Measurements from ENCODE around the gene FAM13A.

DNA sequence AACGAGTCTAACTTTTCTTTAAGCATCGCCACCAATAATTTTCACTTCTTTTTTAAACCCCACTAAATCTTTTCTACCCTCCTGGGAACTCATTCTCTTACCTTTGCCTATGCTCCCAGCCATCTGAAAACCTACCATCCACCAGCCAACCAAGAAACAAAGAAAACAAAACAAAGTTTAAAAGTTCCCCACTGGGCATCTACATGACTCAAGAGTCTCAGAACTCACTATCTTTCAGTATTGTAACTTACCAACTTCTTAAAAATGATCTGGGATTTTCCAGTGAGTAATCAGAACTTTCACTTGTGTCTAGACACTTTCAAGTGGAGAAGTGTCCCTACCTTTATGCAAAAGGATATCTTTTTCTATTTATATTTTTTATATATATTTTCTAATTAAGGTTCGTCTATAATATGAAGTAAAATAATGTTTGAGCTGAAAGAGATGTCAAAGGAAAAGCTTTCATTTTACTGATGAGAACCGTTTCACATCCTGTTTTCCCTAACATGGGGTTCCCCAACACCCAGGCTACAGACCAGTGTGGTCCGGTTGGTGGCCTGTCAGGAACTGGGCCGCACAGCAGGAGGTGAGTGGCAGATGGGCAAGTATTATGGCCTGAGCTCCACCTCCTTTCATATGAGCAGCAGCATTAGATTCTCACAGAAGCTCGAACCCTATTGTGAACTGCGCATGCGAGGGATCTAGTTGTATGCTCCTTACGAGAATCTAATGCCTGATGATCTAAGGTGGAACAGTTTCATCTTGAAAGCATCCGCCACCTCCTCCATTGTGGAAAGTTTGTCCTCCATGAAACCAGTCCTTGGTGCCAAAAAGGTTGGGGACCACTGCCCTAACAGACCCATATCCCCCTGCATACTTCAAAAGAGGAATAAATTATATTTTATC is 44.5 kb upstream of the FAM13A start:
- TF ChIP-seq, protein P1, sequence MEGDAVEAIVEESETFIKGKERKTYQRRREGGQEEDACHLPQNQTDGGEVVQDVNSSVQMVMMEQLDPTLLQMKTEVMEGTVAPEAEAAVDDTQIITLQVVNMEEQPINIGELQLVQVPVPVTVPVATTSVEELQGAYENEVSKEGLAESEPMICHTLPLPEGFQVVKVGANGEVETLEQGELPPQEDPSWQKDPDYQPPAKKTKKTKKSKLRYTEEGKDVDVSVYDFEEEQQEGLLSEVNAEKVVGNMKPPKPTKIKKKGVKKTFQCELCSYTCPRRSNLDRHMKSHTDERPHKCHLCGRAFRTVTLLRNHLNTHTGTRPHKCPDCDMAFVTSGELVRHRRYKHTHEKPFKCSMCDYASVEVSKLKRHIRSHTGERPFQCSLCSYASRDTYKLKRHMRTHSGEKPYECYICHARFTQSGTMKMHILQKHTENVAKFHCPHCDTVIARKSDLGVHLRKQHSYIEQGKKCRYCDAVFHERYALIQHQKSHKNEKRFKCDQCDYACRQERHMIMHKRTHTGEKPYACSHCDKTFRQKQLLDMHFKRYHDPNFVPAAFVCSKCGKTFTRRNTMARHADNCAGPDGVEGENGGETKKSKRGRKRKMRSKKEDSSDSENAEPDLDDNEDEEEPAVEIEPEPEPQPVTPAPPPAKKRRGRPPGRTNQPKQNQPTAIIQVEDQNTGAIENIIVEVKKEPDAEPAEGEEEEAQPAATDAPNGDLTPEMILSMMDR (IDR thresholded peaks at IDR 0.05), result no peak
- TF ChIP-seq FOXM1 (IDR thresholded peaks at IDR 0.05; ENCODE audit: low read depth) (no peak), TAF1 (IDR thresholded peaks at IDR 0.05; ENCODE audit: borderline replicate concordance, low read depth, low read length) (no peak), SIN3A (IDR thresholded peaks at IDR 0.05; ENCODE audit: borderline replicate concordance, low read depth, low read length) (no peak), POLR2AphosphoS5 (IDR thresholded peaks at IDR 0.05; ENCODE audit: low read depth, low read length) (no peak)
